ENCODE data around the gene SNU13.

DNA sequence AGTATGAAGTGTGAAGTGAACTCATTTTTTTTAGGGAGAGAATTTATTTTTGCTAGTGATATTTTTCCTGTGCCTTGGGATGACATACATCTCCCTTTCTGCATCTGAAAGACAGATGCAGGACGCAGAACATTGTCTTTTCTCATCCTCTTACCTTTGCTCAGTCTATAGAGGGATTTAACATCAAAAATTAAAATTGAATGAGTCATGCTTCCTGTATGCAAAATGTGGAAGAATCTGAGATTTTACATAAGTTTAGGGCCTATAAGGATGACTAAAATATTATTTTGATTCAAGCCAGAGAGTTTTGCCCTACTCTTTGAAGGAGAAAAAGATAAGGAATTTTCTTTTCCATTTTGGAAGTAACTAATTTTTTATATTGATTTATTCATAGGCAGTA, 40.2 kb downstream of the SNU13 start:
- TF ChIP-seq POLR2A (IDR thresholded peaks at IDR 0.05) (no peak), CTCF (IDR thresholded peaks at IDR 0.05) (no peak)
